Fibroblast of lung (primary cell): ENCODE data around the gene TAS2R3. TPM values are rescaled to one million over a fixed set of nuclear protein-coding genes. Genes with fewer than 3 reads are reported as not detected.

Experiments used
- DNase-seq, 2 donors: peaks; one replicate each; pipeline versions ENCODE4 v3.0.0 to v3.0.0-alpha.2; 2010; ENCODE audit warnings: low read depth in 2 of 2
- H2AFZ ChIP-seq: 2 replicates; pipeline ENCODE4 v1.5.1; 2012; ENCODE audit warnings: low read length, control low read depth, inconsistent platforms
- H3K27ac ChIP-seq: 2 replicates; pipeline ENCODE4 v1.5.1; 2011; ENCODE audit warnings: low read length, control low read depth; ENCODE audit not compliant: insufficient read depth
- H3K27me3 ChIP-seq: 2 replicates; pipeline ENCODE4 v1.5.1; 2011; ENCODE audit warnings: mild to moderate bottlenecking, low read length; ENCODE audit not compliant: control insufficient read depth, insufficient read depth
- H3K36me3 ChIP-seq: 2 replicates; pipeline ENCODE4 v1.5.1; 2011; ENCODE audit warnings: low read length; ENCODE audit not compliant: control insufficient read depth, insufficient read depth
- H3K4me1 ChIP-seq: 2 replicates; pipeline ENCODE4 v1.5.1; 2011; ENCODE audit warnings: low read length; ENCODE audit not compliant: control insufficient read depth, insufficient read depth; ENCODE audit errors: extremely low read depth
- H3K4me2 ChIP-seq: 2 replicates; pipeline ENCODE4 v1.5.1; 2011; ENCODE audit warnings: low read length, control low read depth; ENCODE audit not compliant: insufficient read depth; ENCODE audit errors: extremely low read depth
- H3K4me3 ChIP-seq, 4 experiments: fragments of 200-600 bp in 1 of 4; sonication (generic) in 1 of 4; replicated peaks in 1 of 4; 2 replicates each; pipeline ENCODE4 v1.5.1; 2011 to 2016; ENCODE audit warnings: low read length in 4 of 4, low read depth in 3 of 4, mild to moderate bottlenecking in 3 of 4, control low read depth in 2 of 4, inconsistent platforms in 1 of 4, mixed read lengths in 1 of 4; ENCODE audit not compliant: insufficient read depth in 1 of 4; ENCODE audit errors: control extremely low read depth in 1 of 4
- H3K79me2 ChIP-seq: 2 replicates; pipeline ENCODE4 v1.5.1; 2012; ENCODE audit warnings: mild to moderate bottlenecking, low read length, inconsistent platforms; ENCODE audit not compliant: control insufficient read depth, insufficient read depth
- H3K9ac ChIP-seq: 2 replicates; pipeline ENCODE4 v1.5.1; 2011; ENCODE audit warnings: mild to moderate bottlenecking, low read length, control low read depth; ENCODE audit not compliant: insufficient read depth
- H3K9me3 ChIP-seq: 2 replicates; pipeline ENCODE4 v1.5.1; 2012; ENCODE audit warnings: low read depth, low read length; ENCODE audit not compliant: control insufficient read depth, insufficient read depth
- H4K20me1 ChIP-seq: 2 replicates; pipeline ENCODE4 v1.5.1; 2011; ENCODE audit warnings: low read length; ENCODE audit not compliant: control insufficient read depth, insufficient read depth; ENCODE audit errors: extremely low read depth
- CTCF ChIP-seq, 2 donors: IDR thresholded peaks in 1 of 2; conservative IDR thresholded peaks in 1 of 2; 1 replicate in 1 of 2; 2 replicates in 1 of 2; pipeline ENCODE4 v1.5.1; 2011 to 2012; ENCODE audit warnings: low read length in 2 of 2, control low read depth in 1 of 2, inconsistent platforms in 1 of 2, low read depth in 1 of 2, mild to moderate bottlenecking in 1 of 2
- EZH2 ChIP-seq: IDR thresholded peaks from 2 replicates; pipeline ENCODE4 v1.5.1; 2012; ENCODE audit warnings: low read length, control low read depth, mild to moderate bottlenecking; ENCODE audit errors: missing control alignments
- polyA minus RNA-seq: library from RNA; depleted of rRNA, polyadenylated mRNA; stranded (reverse); fragments of >200 nt; gene quantifications from 2 replicates; pipeline ENCODE4 v1.2.3, GENCODE V29; 2011; ENCODE audit warnings: low replicate concordance
- polyA plus RNA-seq, 2 donors: library from polyadenylated mRNA; depleted of rRNA in 1 of 2; stranded (reverse) in 1 of 2; unstranded in 1 of 2; fragments of >200 nt; gene quantifications; 2 replicates each; pipeline ENCODE4 v1.2.1, GENCODE V29; 2011 to 2012; ENCODE audit warnings: missing spikeins in 1 of 2
- total RNA-seq: library from RNA; depleted of rRNA; stranded (reverse); fragments of >200 nt; gene quantifications from 2 replicates; pipeline ENCODE4 v1.2.1, GENCODE V29; 2014

The TAS2R3 gene, protein sequence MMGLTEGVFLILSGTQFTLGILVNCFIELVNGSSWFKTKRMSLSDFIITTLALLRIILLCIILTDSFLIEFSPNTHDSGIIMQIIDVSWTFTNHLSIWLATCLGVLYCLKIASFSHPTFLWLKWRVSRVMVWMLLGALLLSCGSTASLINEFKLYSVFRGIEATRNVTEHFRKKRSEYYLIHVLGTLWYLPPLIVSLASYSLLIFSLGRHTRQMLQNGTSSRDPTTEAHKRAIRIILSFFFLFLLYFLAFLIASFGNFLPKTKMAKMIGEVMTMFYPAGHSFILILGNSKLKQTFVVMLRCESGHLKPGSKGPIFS
- total RNA-seq, result 1.3 and 2.8 TPM in 2 replicates
- 0.06 TPM in 1 of 2 replicates, not detected in the other for polyA plus RNA-seq
- not detected in 2 replicates for polyA plus RNA-seq (2012)
- not detected in 2 replicates for polyA minus RNA-seq

- Histone ChIP-seq H3K36me3 (no peaks in the 10 kb centered on the region), H3K9me3 (no peaks in the 10 kb centered on the region), H3K9ac (no peak within 1 kb of the TSS), H3K4me3 (no peak within 1 kb of the TSS), H3K27me3 (no peaks in the 10 kb centered on the region), H4K20me1 (no peaks in the 10 kb centered on the region), H3K4me2 (no peak within 1 kb of the TSS), H3K4me1 (no peaks in the 10 kb centered on the region), H2AFZ (no peak within 1 kb of the TSS), H3K79me2 (no peaks in the 10 kb centered on the region), H3K27ac (no peak within 1 kb of the TSS)
- TF ChIP-seq EZH2, result no peak
- TF ChIP-seq CTCF (conservative IDR thresholded peaks at IDR 0.05 in 1 of 2, IDR thresholded peaks at IDR 0.05 in 1 of 2; ENCODE audit: low read depth in 1 of 2, low read length in 2 of 2), result no peak
- no peak for DNase-seq
Observed at GRCh38 chr7:141763797-141764196, at the start of gene TAS2R3. Gene TAS2R3 (plus strand): TSS chr7:141764097. CDS start chr7:141764159, 62 bp downstream.

GRCh38 chr7:141714571-141714970 is 49.3 kb upstream of the TAS2R3 start:
- Histone ChIP-seq H3K4me3 (no peak overlapping the region), H3K9me3 (no peaks in the 10 kb centered on the region), H3K79me2 (no peaks in the 10 kb centered on the region), H2AFZ (no peak overlapping the region), H3K4me2 (no peak overlapping the region), H3K36me3 (no peaks in the 10 kb centered on the region), H4K20me1 (no peaks in the 10 kb centered on the region), H3K27ac (no peak overlapping the region), H3K27me3 (no peaks in the 10 kb centered on the region), H3K4me1 (no peaks in the 10 kb centered on the region), H3K9ac (no peak overlapping the region)
- DNase-seq, result no peak
- no peak for TF ChIP-seq EZH2
- no peak for TF ChIP-seq CTCF (conservative IDR thresholded peaks at IDR 0.05 in 1 of 2, IDR thresholded peaks at IDR 0.05 in 1 of 2; ENCODE audit: low read depth in 1 of 2, low read length in 2 of 2)

- no peak for TF ChIP-seq EZH2
- TF ChIP-seq CTCF (conservative IDR thresholded peaks at IDR 0.05 in 1 of 2, IDR thresholded peaks at IDR 0.05 in 1 of 2; ENCODE audit: low read depth in 1 of 2, low read length in 2 of 2), result no peak
Observed at GRCh38 chr7:141715018-141715417, 48.9 kb upstream of the TAS2R3 start.

More at GRCh38 chr7:141715018-141715417, 48.9 kb upstream of the TAS2R3 start:
- H3K79me2 ChIP-seq, result no peaks in the 10 kb centered on the region
- no peak for DNase-seq
- no peaks in the 10 kb centered on the region for H3K27me3 ChIP-seq
- H3K9ac ChIP-seq, result no peak overlapping the region
- H3K27ac ChIP-seq, result no peak overlapping the region
- no peaks in the 10 kb centered on the region for H3K4me1 ChIP-seq
- no peaks in the 10 kb centered on the region for H3K9me3 ChIP-seq
- no peak overlapping the region for H2AFZ ChIP-seq
- H3K36me3 ChIP-seq, result no peaks in the 10 kb centered on the region
- no peaks in the 10 kb centered on the region for H4K20me1 ChIP-seq
- H3K4me3 ChIP-seq, result no peak overlapping the region
- no peak overlapping the region for H3K4me2 ChIP-seq
